ENCODE measurements around the gene FBXW4. TPM values are rescaled to one million over a fixed set of nuclear protein-coding genes. Genes with fewer than 3 reads are reported as not detected.

The FBXW4 gene
- total RNA-seq, 2 experiments from 2014 or later: 43.1 to 60.9 TPM

- POLR2A ChIA-PET: interaction anchor here (0.6 to 1.2 kb wide), 6 partner anchors 15 to 434 kb away, joined by 3 to 5 read pairs (median 4); partner anchors contain the start of gene OGA
- DNase-seq (ENCODE audit: low spot score): peak; percentile 95
- H3K27ac ChIP-seq (ENCODE audit: low read depth, low read length, poor library complexity, severe bottlenecking): peak overlapping the region; percentile 96
- H3K36me3 ChIP-seq (ENCODE audit: insufficient read depth, low read length): peaks cover 33% of the 10 kb centered on the region
- no TSS peak for BruUV-seq (replicated peaks)
- H3K4me3 ChIP-seq (ENCODE audit: low read depth, low read length, poor library complexity, severe bottlenecking): peak overlapping the region; percentile 47
- H3K4me1 ChIP-seq (ENCODE audit: insufficient read depth, low read length, poor library complexity, severe bottlenecking): peaks cover 52% of the 10 kb centered on the region
- no peaks in the 10 kb centered on the region for H3K79me2 ChIP-seq (ENCODE audit: insufficient read depth, low read depth, low read length)
- no peaks in the 10 kb centered on the region for H4K20me1 ChIP-seq (ENCODE audit: insufficient read depth, low read length)
- CTCF ChIA-PET (ENCODE audit: unreplicated experiment): interaction anchor here (1.9 kb wide), 1 partner anchor 15 kb away, joined by 8 read pairs; no protein-coding TSS in a partner anchor
- H3K9me2 ChIP-seq (ENCODE audit: insufficient read depth, low read length): no peaks in the 10 kb centered on the region
- peak overlapping the region; percentile 65 for H3K4me2 ChIP-seq (ENCODE audit: low read length)
- H2AFZ ChIP-seq (ENCODE audit: low read length): no peak overlapping the region; the same call in 1 of the 2 replicates
- TF ChIP-seq EZH2phosphoT487 (IDR thresholded peaks at IDR 0.05; ENCODE audit: borderline replicate concordance, low read depth, low read length) (no peak), CTCF (conservative IDR thresholded peaks at IDR 0.05; ENCODE audit: low read length) (peak; percentile 71)
- intact Hi-C loops (cut with micrococcal nuclease; ENCODE audit: unreplicated experiment): loop anchor here (1.0 to 5.0 kb wide), 2 partner anchors 77 to 165 kb away; partner anchors contain the start of gene NPM3
- H3K9me3 ChIP-seq (ENCODE audit: low read length): no peaks in the 10 kb centered on the region
These were observed 77.7 kb downstream of the FBXW4 start for GRCh38 chr10:101617102-101617823.

DNA sequence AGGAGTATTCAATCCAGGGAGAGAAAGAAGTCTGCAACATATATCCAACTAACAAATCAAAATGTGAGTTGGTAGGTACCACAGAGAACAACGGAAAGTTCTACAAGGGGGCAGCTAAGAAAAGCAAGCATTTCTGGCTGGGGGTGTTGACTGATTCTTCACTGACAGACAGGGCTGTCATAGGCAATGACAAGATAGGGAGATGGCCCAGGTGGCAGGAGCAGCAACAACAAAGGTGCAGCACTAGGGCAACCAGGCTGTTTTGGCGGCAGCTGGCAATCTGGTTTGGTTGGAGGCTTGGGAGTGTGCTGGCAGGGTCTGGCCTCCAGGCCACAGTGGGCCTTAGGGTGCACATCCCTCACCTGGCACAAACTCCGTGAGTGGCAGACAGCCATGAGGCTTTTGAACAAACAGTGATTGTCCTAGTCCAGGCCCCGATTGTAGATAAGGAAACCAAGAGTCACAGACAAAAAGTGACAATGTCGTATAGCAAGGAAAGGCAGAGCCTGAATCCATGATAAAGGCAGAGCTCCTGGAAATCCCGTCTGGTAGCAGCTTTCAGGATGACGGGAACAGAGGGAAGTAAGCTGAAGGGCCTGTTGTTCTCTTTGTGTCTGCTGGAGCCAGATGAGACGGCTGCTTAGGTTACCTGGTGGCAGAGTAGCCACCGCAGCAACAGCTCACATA, 78.4 kb downstream of the FBXW4 start:
- Histone ChIP-seq H3K9me3 (ENCODE audit: low read length) (no peaks in the 10 kb centered on the region), H3K27ac (ENCODE audit: low read depth, low read length, poor library complexity, severe bottlenecking) (peak overlapping the region; percentile 96), H3K9me2 (ENCODE audit: insufficient read depth, low read length) (no peaks in the 10 kb centered on the region), H3K36me3 (ENCODE audit: insufficient read depth, low read length) (peaks cover 32% of the 10 kb centered on the region), H3K4me1 (ENCODE audit: insufficient read depth, low read length, poor library complexity, severe bottlenecking) (peaks cover 55% of the 10 kb centered on the region), H4K20me1 (ENCODE audit: insufficient read depth, low read length) (no peaks in the 10 kb centered on the region), H2AFZ (ENCODE audit: low read length) (no peak overlapping the region; the same call in 1 of the 2 replicates), H3K79me2 (ENCODE audit: insufficient read depth, low read depth, low read length) (no peaks in the 10 kb centered on the region), H3K4me3 (ENCODE audit: low read depth, low read length, poor library complexity, severe bottlenecking) (peak overlapping the region; percentile 47), H3K4me2 (ENCODE audit: low read length) (peak overlapping the region; percentile 65)
- no TSS peak for BruUV-seq (replicated peaks)
- intact Hi-C loops (cut with micrococcal nuclease; ENCODE audit: unreplicated experiment): loop anchor here (1.0 to 5.0 kb wide), 2 partner anchors 78 to 166 kb away; partner anchors contain the start of gene NPM3
- no peak for TF ChIP-seq CTCF (conservative IDR thresholded peaks at IDR 0.05; ENCODE audit: low read length)
- TF ChIP-seq EZH2phosphoT487 (IDR thresholded peaks at IDR 0.05; ENCODE audit: borderline replicate concordance, low read depth, low read length): no peak
- peak; percentile 46 for DNase-seq (ENCODE audit: low spot score)
- ChIA-PET CTCF (ENCODE audit: unreplicated experiment) (interaction anchor here (1.9 kb wide), 1 partner anchor 14 kb away, joined by 8 read pairs; no protein-coding TSS in a partner anchor), POLR2A (interaction anchor here (0.6 to 1.2 kb wide), 8 partner anchors 14 to 434 kb away, joined by 3 to 5 read pairs (median 3); no protein-coding TSS in a partner anchor)
